HCT116 (cell line): Measurements from ENCODE around the gene U2AF1L4. TPM values are rescaled to one million over a fixed set of nuclear protein-coding genes. Genes with fewer than 3 reads are reported as not detected.

Source experiments
- ATAC-seq: fragments of 200-7000 bp; cut with Tn5 transposase; 2 replicates; pipeline ENCODE4 v1.9.1; 2020; ENCODE audit warnings: mild to moderate bottlenecking, moderate library complexity
- BruUV-seq: library from RNA; stranded (reverse); fragments of 400-500 nt; replicated peaks from 2 replicates; lab custom pipeline; 2021; lab: Mats Ljungman, UMichigan
- CTCF ChIA-PET: fragments of 300-600 bp; sonication (Branson Sonifier 250); formaldehyde crosslinking; loops from one replicate; lab custom pipeline; 2021; ENCODE audit warnings: antibody characterized with exemption; lab: Charles Lee
- POLR2A ChIA-PET: fragments of 300-600, 350-600 bp; sonication (Branson Sonifier 250); formaldehyde crosslinking; loops from one replicate; lab custom pipeline; 2021; ENCODE audit warnings: antibody characterized with exemption; lab: Charles Lee
- RAD21 ChIA-PET, 2 experiments: fragments of 300-600 bp; sonication (Branson Sonifier 250); formaldehyde crosslinking; loops; one replicate each; lab custom pipeline; 2023; ENCODE audit warnings: low total read pairs in 2 of 2; ENCODE audit not compliant: uncharacterized antibody in 2 of 2, unreplicated experiment in 2 of 2, low non-redundant PET in 1 of 2; lab: Charles Lee
- DNase-seq: peaks from one replicate; pipeline ENCODE4 v3.0.0-alpha.2; 2010; ENCODE audit warnings: low read depth, low spot score
- H2AFZ ChIP-seq: fragments of 200-600 bp; shearing (Covaris generic), sonication (generic); 2 replicates; pipeline ENCODE4 v1.6.1; 2017; ENCODE audit warnings: low read depth, mixed run types, mixed read lengths, antibody characterized with exemption, low read length; ENCODE audit not compliant: poor library complexity, severe bottlenecking
- H3K27ac ChIP-seq: 2 replicates; pipeline ENCODE4 v1.5.1; 2012; ENCODE audit warnings: low read depth, low read length
- H3K27me3 ChIP-seq: fragments of 200-600 bp; sonication (generic); 2 replicates; pipeline ENCODE4 v1.6.1; 2016; ENCODE audit warnings: mixed run types, low read length, mixed read lengths; ENCODE audit not compliant: insufficient read depth
- H3K36me3 ChIP-seq, 2 experiments: fragments of 200-500 bp in 1 of 2; fragments of 200-600 bp in 1 of 2; sonication (Bioruptor generic) in 1 of 2; sonication (generic) in 1 of 2; 2 replicates each; pipeline versions ENCODE4 v1.5.1 to v1.6.1; 2014 to 2016; ENCODE audit warnings: low read length in 2 of 2, inconsistent platforms in 1 of 2, mixed read lengths in 1 of 2, mixed run types in 1 of 2; ENCODE audit not compliant: insufficient read depth in 2 of 2, control insufficient read depth in 1 of 2
- H3K4me1 ChIP-seq, 2 experiments: fragments of 200-600 bp in 1 of 2; sonication (generic) in 1 of 2; 2 replicates each; pipeline versions ENCODE4 v1.5.1 to v1.6.1; 2012 to 2017; ENCODE audit warnings: low read length in 2 of 2, inconsistent platforms in 1 of 2, mild to moderate bottlenecking in 1 of 2, mixed read lengths in 1 of 2, mixed run types in 1 of 2, moderate library complexity in 1 of 2; ENCODE audit not compliant: insufficient read depth in 2 of 2, control insufficient read depth in 1 of 2
- H3K4me2 ChIP-seq: fragments of 200-600 bp; sonication (generic); 2 replicates; pipeline ENCODE4 v1.6.1; 2017; ENCODE audit warnings: mixed run types, low read length, mixed read lengths
- H3K4me3 ChIP-seq, 2 experiments: fragments of 200-600 bp in 1 of 2; sonication (generic) in 1 of 2; replicated peaks in 1 of 2; 2 replicates each; pipeline ENCODE4 v1.5.1; 2011 to 2016; ENCODE audit warnings: low read length in 2 of 2, control low read depth in 1 of 2, low read depth in 1 of 2, mild to moderate bottlenecking in 1 of 2, mixed read lengths in 1 of 2, mixed run types in 1 of 2
- H3K79me2 ChIP-seq: fragments of 200-600 bp; sonication (generic); 2 replicates; pipeline ENCODE4 v1.6.1; 2017; ENCODE audit warnings: mild to moderate bottlenecking, mixed run types, low read length, moderate library complexity, mixed read lengths; ENCODE audit not compliant: insufficient read depth
- H3K9ac ChIP-seq: fragments of 200-600 bp; sonication (generic); 2 replicates; pipeline ENCODE4 v1.6.1; 2016; ENCODE audit warnings: low read length, mixed read lengths
- H3K9me2 ChIP-seq: fragments of 200-600 bp; sonication (generic), shearing (Covaris generic); 2 replicates; pipeline ENCODE4 v1.6.1; 2017; ENCODE audit warnings: mixed run types, mild to moderate bottlenecking, moderate library complexity; ENCODE audit not compliant: insufficient read depth
- H3K9me3 ChIP-seq, 2 experiments: fragments of 200-500 bp in 1 of 2; fragments of 200-600 bp in 1 of 2; sonication (Bioruptor generic) in 1 of 2; sonication (generic) in 1 of 2; 2 replicates each; pipeline ENCODE4 v1.6.1; 2014 to 2017; ENCODE audit warnings: low read length in 2 of 2, mixed read lengths in 2 of 2, inconsistent platforms in 1 of 2, low read depth in 1 of 2, mild to moderate bottlenecking in 1 of 2, mixed run types in 1 of 2, moderate library complexity in 1 of 2; ENCODE audit not compliant: control insufficient read depth in 1 of 2, insufficient read depth in 1 of 2
- H4K20me1 ChIP-seq: fragments of 200-600 bp; sonication (generic), shearing (Covaris generic); 2 replicates; pipeline ENCODE4 v1.6.1; 2017; ENCODE audit warnings: mixed run types, mild to moderate bottlenecking, moderate library complexity; ENCODE audit not compliant: insufficient read depth
- CTCF ChIP-seq, 3 experiments: fragments of 200-600 bp in 1 of 3; sonication (generic) in 1 of 3; IDR thresholded peaks in 2 of 3; conservative IDR thresholded peaks in 1 of 3; 2 replicates each; pipeline ENCODE4 v1.5.1; 2012 to 2017; ENCODE audit warnings: low read depth in 2 of 3, low read length in 2 of 3, antibody characterized with exemption in 1 of 3, borderline replicate concordance in 1 of 3, control low read depth in 1 of 3, mild to moderate bottlenecking in 1 of 3, mixed read lengths in 1 of 3, mixed run types in 1 of 3, moderate library complexity in 1 of 3; ENCODE audit not compliant: insufficient read depth in 1 of 3
- FOSL1 ChIP-seq: IDR thresholded peaks from 2 replicates; pipeline ENCODE4 v1.6.1; 2012; ENCODE audit warnings: low read depth
- MAX ChIP-seq: IDR thresholded peaks from 2 replicates; pipeline ENCODE4 v1.6.1; 2012
- POLR2A ChIP-seq: IDR thresholded peaks from 2 replicates; pipeline ENCODE4 v1.7.0; 2011; ENCODE audit warnings: borderline replicate concordance; ENCODE audit not compliant: insufficient read depth, insufficient read length; ENCODE audit errors: extremely low read depth
- RAD21 ChIP-seq: IDR thresholded peaks from 2 replicates; pipeline ENCODE4 v1.6.1; 2012; ENCODE audit warnings: low read depth, mild to moderate bottlenecking
- SIN3A ChIP-seq: IDR thresholded peaks from 2 replicates; pipeline ENCODE4 v1.6.1; 2012; ENCODE audit warnings: low read depth
- SRF ChIP-seq: IDR thresholded peaks from 2 replicates; pipeline ENCODE4 v1.6.1; 2012; ENCODE audit warnings: low read depth
- intact Hi-C: fragments of 100-400 bp; cut with micrococcal nuclease; formaldehyde crosslinking; loops from 2 replicates; pipeline ENCODE4 v1.10.0; 2022
- total RNA-seq: library from RNA; stranded (reverse); gene quantifications from one replicate; pipeline ENCODE4 v1.2.1, GENCODE V29; 2021; ENCODE audit not compliant: unreplicated experiment
- TF ChIP-seq, protein P1 (sequence below): IDR thresholded peaks from 2 replicates; pipeline ENCODE4 v1.6.1; 2012

The U2AF1L4 gene
- total RNA-seq, 1 experiment from 2014 or later: 15.6 TPM

- Histone ChIP-seq H3K79me2 (peaks cover 9% of the 10 kb centered on the region), H3K36me3 (no peaks in the 10 kb centered on the region; a peak in 2 of 4 replicates), H3K4me2 (no peak overlapping the region), H3K4me3 (no peak overlapping the region), H2AFZ (no peak overlapping the region), H3K9ac (no peak overlapping the region), H3K9me2 (no peaks in the 10 kb centered on the region), H3K27ac (no peak overlapping the region), H3K9me3 (no peaks in the 10 kb centered on the region), H3K4me1 (peaks cover 13 to 14% of the 10 kb centered on the region in 2 experiments), H4K20me1 (no peaks in the 10 kb centered on the region), H3K27me3 (no peaks in the 10 kb centered on the region)
- RAD21 ChIA-PET: no interaction called here
- DNase-seq: no peak
- TF ChIP-seq RAD21 (no peak), POLR2A (no peak), FOSL1 (no peak), SRF (no peak), CTCF (IDR thresholded peaks at IDR 0.05 in 2 of 3, conservative IDR thresholded peaks at IDR 0.05 in 1 of 3; ENCODE audit: borderline replicate concordance in 1 of 3, insufficient read depth in 1 of 3, low read depth in 2 of 3, low read length in 2 of 3) (no peak), MAX (no peak), SIN3A (no peak)
- TF ChIP-seq, protein P1, sequence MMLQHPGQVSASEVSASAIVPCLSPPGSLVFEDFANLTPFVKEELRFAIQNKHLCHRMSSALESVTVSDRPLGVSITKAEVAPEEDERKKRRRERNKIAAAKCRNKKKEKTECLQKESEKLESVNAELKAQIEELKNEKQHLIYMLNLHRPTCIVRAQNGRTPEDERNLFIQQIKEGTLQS: no peak
- no peak for ATAC-seq
- intact Hi-C loops: no loop called here
- no TSS peak for BruUV-seq
- POLR2A ChIA-PET: no interaction called here
- CTCF ChIA-PET: no interaction called here
These were observed 8.6 kb upstream of the U2AF1L4 start for GRCh38 chr19:35753634-35754369.
